NCI-H526 treated with DMSO at 0.1 percent for 48 hours (cell line): ENCODE results near the gene OR3A2.
"Not testable (repeated sequence)": the region's sequence is repeated elsewhere in the genome, so short reads cannot be mapped to it uniquely, and the experiment has no call there.

ENCODE experiments used
- DNase-seq: peaks from one replicate; lab custom pipeline; 2025; lab: John Stamatoyannopoulos, UW

Gene OR3A2

DNA sequence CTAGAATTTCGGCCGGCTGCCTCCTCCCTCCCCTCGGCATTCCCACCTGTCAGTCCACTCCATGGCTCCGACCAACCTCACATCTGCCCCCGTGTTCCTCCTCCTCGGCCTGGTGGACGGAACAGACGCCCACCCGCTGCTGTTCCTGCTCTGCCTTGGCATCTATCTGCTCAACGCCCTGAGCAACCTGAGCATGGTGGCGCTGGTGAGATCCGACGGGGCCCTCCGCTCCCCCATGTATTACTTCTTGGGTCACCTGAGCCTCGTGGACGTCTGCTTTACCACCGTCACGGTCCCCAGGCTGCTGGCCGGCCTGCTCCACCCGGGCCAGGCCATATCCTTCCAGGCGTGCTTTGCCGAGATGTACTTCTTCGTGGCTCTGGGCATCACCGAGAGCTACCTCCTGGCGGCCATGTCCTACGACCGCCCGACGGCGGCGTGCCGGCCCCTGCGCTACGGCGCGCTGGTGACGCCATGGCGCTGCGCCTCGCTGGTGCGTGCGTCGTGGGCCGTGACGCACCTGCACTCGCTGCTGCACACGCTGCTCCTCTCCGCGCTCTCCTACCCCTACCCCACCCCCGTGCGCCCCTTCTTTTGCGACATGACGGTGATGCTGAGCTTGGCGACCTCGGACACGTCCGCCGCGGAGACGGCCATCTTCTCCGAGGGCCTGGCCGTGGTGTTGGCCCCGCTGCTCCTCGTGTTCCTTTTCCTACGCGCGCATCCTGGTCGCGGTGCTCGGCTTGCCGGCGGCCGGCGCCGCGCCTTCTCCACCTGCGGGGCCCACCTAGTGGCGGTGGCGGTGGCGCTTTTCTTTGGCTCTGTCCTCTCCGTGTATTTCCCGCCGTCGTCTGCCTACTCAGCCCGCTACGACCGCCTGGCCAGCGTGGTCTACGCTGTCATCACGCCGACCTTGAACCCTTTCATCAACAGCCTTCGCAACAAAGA is at the start of gene OR3A2:
Gene OR3A2 (minus strand): TSS at position 440 of the 948 bp plus-strand sequence.
- DNase-seq, result no peak

- no peak for DNase-seq
Measured at GRCh38 chr17:3433741-3434140, 47.6 kb upstream of the OR3A2 start, which contains the start of gene OR1E2. Gene OR1E2, minus strand, starts transcription at chr17:3433841. Its CDS starts 0 bp downstream, at chr17:3433841.

DNA sequence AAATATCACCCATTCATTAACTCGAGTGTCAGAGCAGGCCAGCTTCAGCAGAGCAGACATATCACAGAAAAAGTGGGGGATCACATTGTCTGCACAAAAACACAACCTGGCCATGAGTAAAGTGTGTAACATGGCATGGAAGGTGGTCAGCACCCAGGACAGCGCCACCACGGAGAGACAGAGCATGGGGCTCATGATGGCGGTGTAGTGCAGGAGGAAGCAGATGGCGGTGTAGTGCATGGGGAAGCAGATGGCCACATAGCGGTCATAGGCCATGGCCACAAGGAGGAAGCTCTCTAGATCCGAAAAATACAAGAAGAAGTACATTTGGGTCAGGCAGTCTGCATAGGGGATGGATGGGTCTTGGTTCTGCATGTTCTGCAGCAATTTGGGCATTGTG is 47.1 kb upstream of the OR3A2 start:
- DNase-seq, result not testable (repeated sequence)

DNA sequence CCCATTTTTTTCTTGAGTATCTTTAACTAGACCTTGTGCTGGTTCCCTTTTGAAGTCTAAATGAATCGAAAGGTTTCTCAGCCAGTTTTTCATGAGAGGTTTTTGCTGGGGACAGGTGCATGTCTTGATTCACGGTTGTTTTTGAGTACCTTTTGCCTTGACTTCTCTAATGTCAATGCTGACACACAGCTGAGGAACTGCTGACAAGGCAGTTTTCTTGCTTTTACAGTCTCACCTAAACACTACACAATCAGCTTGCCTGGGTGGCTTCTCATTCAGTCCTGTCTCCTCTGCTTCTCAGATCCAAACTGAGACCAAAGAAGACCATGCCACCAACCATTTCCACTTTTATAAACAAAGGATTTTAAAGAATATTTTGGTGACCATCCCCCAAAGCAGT is 32.1 kb upstream of the OR3A2 start:
- no peak for DNase-seq

- DNase-seq, result no peak
Measured at GRCh38 chr17:3415610-3416009, 29.5 kb upstream of the OR3A2 start.

GRCh38 chr17:3412216-3412615 is 26.1 kb upstream of the OR3A2 start:
- not testable (repeated sequence) for DNase-seq

- DNase-seq, result no peak
Measured at GRCh38 chr17:3411070-3411469, 25.0 kb upstream of the OR3A2 start, which contains the start of gene OR3A3. Gene OR3A3, plus strand, starts transcription at chr17:3411370.

DNA sequence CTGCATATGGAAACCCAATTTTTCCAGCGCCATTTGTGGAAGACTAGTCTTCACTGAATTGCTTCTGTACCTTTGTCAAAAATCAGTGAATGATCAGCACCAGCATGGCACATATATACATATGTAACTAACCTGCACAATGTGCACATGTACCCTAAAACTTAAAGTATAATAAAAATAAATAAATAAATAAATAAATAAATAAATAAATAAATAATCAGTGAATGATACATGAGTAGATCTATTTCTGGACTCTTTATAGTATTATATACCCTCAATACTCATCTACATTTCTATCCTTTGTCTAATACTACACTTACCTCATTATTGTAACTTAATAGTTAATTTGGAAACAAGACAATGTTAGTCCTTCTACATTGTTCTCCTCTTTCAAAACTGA is 17.7 kb upstream of the OR3A2 start:
- DNase-seq, result not testable (repeated sequence)

- no peak for DNase-seq
Measured at GRCh38 chr17:3401786-3402185, 15.7 kb upstream of the OR3A2 start.

DNA sequence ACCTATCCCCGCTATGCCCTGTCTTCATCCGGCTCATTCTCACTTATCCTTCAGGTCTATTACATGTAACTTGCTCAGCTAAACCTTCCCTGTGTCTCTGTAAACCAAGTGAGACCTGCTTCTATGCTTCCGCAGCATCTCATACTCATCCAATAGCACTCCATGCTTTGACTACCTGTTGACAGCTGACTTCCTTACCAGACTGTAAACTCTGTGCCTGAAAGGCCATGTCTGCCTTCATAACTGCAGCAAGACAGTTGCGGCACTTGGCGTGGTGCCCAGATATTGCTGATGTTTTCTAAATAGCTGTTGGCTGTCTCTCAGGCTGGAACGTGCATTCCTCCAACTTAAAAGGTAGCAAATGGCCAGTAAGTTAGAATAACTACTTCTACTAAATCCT is 13.9 kb upstream of the OR3A2 start:
- no peak for DNase-seq

DNA sequence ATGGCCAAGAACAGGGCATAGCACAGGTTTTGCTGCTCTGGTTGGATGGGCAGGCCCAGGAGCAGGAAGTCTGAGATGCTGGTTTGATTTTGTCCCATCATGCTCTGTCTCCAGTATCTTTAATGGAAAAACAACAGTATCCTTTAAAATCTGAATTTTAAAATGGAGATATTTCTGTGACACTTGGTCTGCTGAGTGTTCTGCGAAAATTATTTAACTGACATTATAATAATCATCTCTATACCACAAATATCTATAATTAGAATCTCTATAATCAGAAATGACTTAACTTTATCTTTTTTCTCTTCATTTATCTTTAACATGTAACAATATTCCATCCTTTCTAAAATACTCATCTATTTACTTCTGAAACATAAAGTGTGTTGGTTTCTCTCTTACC is 12.2 kb upstream of the OR3A2 start, which contains the start of gene OR1E1:
Gene OR1E1 (minus strand): TSS at position 101 of the 400 bp plus-strand sequence. CDS start 0 bp downstream, at position 101.
- DNase-seq, result no peak

DNA sequence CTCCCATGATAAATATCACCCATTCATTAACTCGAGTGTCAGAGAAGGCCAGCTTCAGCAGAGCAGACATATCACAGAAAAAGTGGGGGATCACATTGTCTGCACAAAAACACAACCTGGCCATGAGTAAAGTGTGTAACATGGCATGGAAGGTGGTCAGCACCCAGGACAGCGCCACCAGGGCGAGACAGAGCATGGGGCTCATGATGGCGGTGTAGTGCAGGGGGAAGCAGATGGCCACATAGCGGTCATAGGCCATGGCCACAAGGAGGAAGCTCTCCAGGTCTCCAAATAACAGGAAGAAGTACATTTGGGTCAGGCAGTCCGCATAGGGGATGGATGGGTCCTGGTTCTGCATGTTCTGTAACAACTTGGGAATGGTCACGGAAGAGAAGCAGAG is 11.7 kb upstream of the OR3A2 start:
- DNase-seq, result not testable (repeated sequence)

DNA sequence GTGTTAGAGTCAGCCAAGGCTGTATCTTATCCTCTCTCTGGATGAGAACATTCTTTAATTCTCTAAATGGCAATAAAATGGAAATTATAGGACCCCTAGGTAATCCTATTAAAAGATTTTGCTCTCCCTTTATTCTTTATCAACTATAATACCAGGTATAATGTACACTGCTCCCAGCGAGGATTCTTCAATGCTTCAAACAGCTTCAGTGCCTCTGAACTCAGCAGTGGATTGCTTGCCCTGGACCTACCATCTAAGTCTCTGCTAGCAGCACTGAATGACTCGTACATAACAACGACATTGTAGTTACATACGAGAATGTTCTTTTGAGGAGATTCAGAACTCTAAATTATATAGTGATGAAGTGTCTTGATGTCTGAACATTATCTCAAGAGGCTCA is 3.7 kb upstream of the OR3A2 start:
- DNase-seq, result no peak

DNA sequence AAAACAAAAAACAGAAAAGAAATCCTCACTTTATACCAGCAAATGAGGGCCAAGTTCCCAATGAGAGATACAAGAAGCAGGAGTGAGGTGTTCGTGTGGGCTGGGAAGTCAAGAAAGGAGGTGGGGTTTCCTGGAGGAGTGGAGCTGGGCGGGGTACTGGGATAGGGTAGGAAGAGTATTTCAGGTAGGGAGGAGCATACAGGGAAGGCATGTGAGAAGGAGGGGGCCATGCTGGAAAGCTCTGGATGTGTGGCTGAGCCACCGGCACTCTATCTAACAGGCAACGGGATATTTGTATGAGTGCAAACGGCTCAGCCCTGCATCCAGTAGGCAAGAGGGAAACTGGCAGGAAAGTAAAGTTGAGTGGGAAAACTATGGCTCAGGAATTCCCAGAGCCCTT is 4.2 kb downstream of the OR3A2 start:
- no peak for DNase-seq

- no peak for DNase-seq
Measured at GRCh38 chr17:3378321-3378720, 7.8 kb downstream of the OR3A2 start.

DNA sequence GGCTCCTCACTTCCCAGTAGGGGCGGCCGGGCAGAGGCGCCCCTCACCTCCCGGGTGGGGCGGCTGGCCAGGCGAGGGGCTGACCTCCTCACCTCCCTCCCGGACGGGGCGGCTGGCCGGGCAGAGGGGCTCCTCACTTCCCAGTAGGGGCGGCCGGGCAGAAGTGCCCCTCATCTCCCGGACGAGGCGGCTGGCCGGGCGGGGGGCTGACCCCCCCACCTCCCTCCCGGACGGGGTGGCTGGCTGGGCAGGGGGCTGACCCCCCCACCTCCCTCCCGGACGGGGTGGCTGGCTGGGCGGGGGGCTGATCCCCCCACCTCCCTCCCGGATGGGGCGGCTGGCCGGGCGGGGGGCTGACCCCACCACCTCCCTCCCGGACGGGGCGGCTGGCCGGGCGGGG is 14.9 kb downstream of the OR3A2 start:
- DNase-seq, result not testable (repeated sequence)

- DNase-seq, result not testable (repeated sequence)
Measured at GRCh38 chr17:3342782-3343181, 43.3 kb downstream of the OR3A2 start.

- DNase-seq, result no peak
Measured at GRCh38 chr17:3335876-3336275, 50.2 kb downstream of the OR3A2 start.

GRCh38 chr17:3318336-3318735 is 67.8 kb downstream of the OR3A2 start:
- no peak for DNase-seq

DNA sequence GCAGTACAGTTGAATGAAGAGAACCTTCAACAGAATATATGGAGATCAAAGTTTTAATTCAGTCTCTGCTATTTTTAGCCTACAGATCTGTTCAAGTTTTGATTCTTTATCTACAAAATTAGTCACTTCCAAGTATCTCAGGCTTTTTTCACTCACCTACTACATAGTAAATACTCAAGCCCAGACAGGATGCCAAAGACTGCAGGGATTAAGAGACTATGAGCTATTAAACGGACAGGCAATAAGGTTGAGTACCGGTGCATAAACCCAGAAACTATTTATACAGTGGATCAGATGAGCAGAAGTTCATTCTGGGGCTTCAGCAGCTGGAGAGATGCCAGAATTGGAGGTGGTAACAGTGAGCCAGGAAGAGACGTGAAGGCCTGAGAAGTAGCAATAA is 69.3 kb downstream of the OR3A2 start:
- DNase-seq, result no peak

DNA sequence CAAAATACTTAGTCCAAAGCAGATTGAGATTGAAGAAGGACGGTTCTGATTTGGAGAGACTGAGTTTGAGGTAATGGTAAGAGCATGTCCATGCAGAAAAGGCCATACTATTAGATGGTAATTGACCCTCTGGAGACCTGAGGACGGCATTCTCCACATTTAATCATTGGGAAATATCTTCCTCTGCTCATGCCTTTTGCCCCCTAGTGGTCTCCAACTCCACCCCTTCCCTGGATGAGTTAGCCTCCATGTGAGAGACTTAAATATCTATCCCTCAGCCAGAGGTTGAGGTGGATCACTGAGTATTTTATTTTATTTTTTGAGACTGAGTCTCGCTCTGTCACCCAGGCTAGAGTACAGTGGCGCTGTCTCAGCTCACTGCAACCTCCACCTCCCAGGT is 77.5 kb downstream of the OR3A2 start:
- no peak for DNase-seq

- DNase-seq, result no peak
Measured at GRCh38 chr17:3298260-3298659, 87.8 kb downstream of the OR3A2 start, which contains the start of gene OR3A1. Gene OR3A1, minus strand, starts transcription at chr17:3298360. Its CDS starts 5,778 bp downstream, at chr17:3292582.

DNA sequence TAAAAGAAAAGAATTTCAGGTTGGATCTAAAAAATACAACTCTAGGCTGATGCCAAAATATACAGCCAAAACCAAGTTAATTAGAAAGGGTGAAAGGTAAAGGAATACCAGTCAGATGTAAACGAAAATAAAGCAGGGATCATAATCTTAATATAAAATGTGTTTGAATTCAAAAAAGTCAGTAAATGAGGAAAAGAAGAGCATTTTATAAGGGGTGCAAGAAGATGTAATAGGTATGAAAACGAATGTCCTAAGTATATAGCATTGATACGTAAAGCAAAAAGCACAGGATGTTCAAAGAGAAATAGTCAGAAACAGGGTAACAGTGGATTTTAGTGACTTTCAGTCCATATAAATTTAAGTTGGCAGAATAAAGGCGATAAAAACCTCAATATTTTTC is 90.5 kb downstream of the OR3A2 start:
- DNase-seq, result no peak
